Measurements from ENCODE around the gene TRIM45.
"Not testable (repeated sequence)": the region's sequence is repeated elsewhere in the genome, so short reads cannot be mapped to it uniquely, and the experiment has no call there.

Gene TRIM45

GRCh38 chr1:117120774-117121588, 568 bp downstream of the TRIM45 start:
- H3K9me3 ChIP-seq (ENCODE audit: insufficient read depth, low read length) = no peaks in the 10 kb centered on the region
- peaks cover 28% of the 10 kb centered on the region for H3K36me3 ChIP-seq (ENCODE audit: insufficient read depth, insufficient read length, low read length)
- no peak for DNase-seq (ENCODE audit: low read depth, low spot score)
- H3K4me1 ChIP-seq (ENCODE audit: insufficient read depth, insufficient read length) = peaks cover 5% of the 10 kb centered on the region
- peak overlapping the region; percentile 78 for H3K9ac ChIP-seq (ENCODE audit: insufficient read length, low read depth)
- peak overlapping the region; percentile 82 for H3K4me3 ChIP-seq (ENCODE audit: insufficient read length, low read depth)
- H3K27me3 ChIP-seq (ENCODE audit: insufficient read depth, insufficient read length) = peaks cover 7% of the 10 kb centered on the region
- no peak for TF ChIP-seq YY1 (IDR thresholded peaks at IDR 0.05; ENCODE audit: insufficient read depth, insufficient read length)
- TF ChIP-seq ZNF274 (IDR thresholded peaks at IDR 0.05; ENCODE audit: low read depth, low read length) = no peak
- no peak for TF ChIP-seq SUZ12 (IDR thresholded peaks at IDR 0.05; ENCODE audit: extremely low read depth, insufficient read depth, insufficient read length)

- H3K9me3 ChIP-seq (ENCODE audit: insufficient read depth, low read length); H3K27me3 ChIP-seq (ENCODE audit: insufficient read depth, insufficient read length); H3K9ac ChIP-seq (ENCODE audit: insufficient read length, low read depth); H3K4me1 ChIP-seq (ENCODE audit: insufficient read depth, insufficient read length); H3K4me3 ChIP-seq (ENCODE audit: insufficient read length, low read depth); DNase-seq (ENCODE audit: low read depth, low spot score): not testable (repeated sequence)
- peaks cover 45% of the 10 kb centered on the region for H3K36me3 ChIP-seq (ENCODE audit: insufficient read depth, insufficient read length, low read length)
Observed at GRCh38 chr1:117119144-117119543, 2.4 kb downstream of the TRIM45 start.

- H3K4me3 ChIP-seq (ENCODE audit: insufficient read length, low read depth) = no peak overlapping the region
- no peaks in the 10 kb centered on the region for H3K9me3 ChIP-seq (ENCODE audit: insufficient read depth, low read length)
- TF ChIP-seq ZNF274 (IDR thresholded peaks at IDR 0.05; ENCODE audit: low read depth, low read length) (no peak), YY1 (IDR thresholded peaks at IDR 0.05; ENCODE audit: insufficient read depth, insufficient read length) (no peak), SUZ12 (IDR thresholded peaks at IDR 0.05; ENCODE audit: extremely low read depth, insufficient read depth, insufficient read length) (no peak)
- no peak overlapping the region for H3K9ac ChIP-seq (ENCODE audit: insufficient read length, low read depth)
- H3K4me1 ChIP-seq (ENCODE audit: insufficient read depth, insufficient read length) = peaks cover 5% of the 10 kb centered on the region
- H3K27me3 ChIP-seq (ENCODE audit: insufficient read depth, insufficient read length) = peaks cover 4% of the 10 kb centered on the region
- peaks cover 55% of the 10 kb centered on the region for H3K36me3 ChIP-seq (ENCODE audit: insufficient read depth, insufficient read length, low read length)
- DNase-seq (ENCODE audit: low read depth, low spot score) = no peak
Observed at GRCh38 chr1:117118137-117118536, 3.4 kb downstream of the TRIM45 start.

GRCh38 chr1:117117697-117118096, 3.9 kb downstream of the TRIM45 start:
- DNase-seq (ENCODE audit: low read depth, low spot score) = no peak
- peaks cover 5% of the 10 kb centered on the region for H3K4me1 ChIP-seq (ENCODE audit: insufficient read depth, insufficient read length)
- no peak for TF ChIP-seq YY1 (IDR thresholded peaks at IDR 0.05; ENCODE audit: insufficient read depth, insufficient read length)
- no peak for TF ChIP-seq SUZ12 (IDR thresholded peaks at IDR 0.05; ENCODE audit: extremely low read depth, insufficient read depth, insufficient read length)
- TF ChIP-seq ZNF274 (IDR thresholded peaks at IDR 0.05; ENCODE audit: low read depth, low read length) = no peak

GRCh38 chr1:117116784-117117130, 4.8 kb downstream of the TRIM45 start:
- peaks cover 69% of the 10 kb centered on the region for H3K36me3 ChIP-seq (ENCODE audit: insufficient read depth, insufficient read length, low read length)
- peaks cover 5% of the 10 kb centered on the region for H3K4me1 ChIP-seq (ENCODE audit: insufficient read depth, insufficient read length)
- H3K9ac ChIP-seq (ENCODE audit: insufficient read length, low read depth) = no peak overlapping the region
- DNase-seq (ENCODE audit: low read depth, low spot score) = no peak
- H3K4me3 ChIP-seq (ENCODE audit: insufficient read length, low read depth) = no peak overlapping the region
- no peaks in the 10 kb centered on the region for H3K27me3 ChIP-seq (ENCODE audit: insufficient read depth, insufficient read length)
- H3K9me3 ChIP-seq (ENCODE audit: insufficient read depth, low read length) = no peaks in the 10 kb centered on the region
- no peak for TF ChIP-seq ZNF274 (IDR thresholded peaks at IDR 0.05; ENCODE audit: low read depth, low read length)
- no peak for TF ChIP-seq SUZ12 (IDR thresholded peaks at IDR 0.05; ENCODE audit: extremely low read depth, insufficient read depth, insufficient read length)
- no peak for TF ChIP-seq YY1 (IDR thresholded peaks at IDR 0.05; ENCODE audit: insufficient read depth, insufficient read length)

More at GRCh38 chr1:117117697-117118096, 3.9 kb downstream of the TRIM45 start:
- no peak overlapping the region for H3K4me3 ChIP-seq (ENCODE audit: insufficient read length, low read depth)
- peaks cover 4% of the 10 kb centered on the region for H3K27me3 ChIP-seq (ENCODE audit: insufficient read depth, insufficient read length)
- H3K36me3 ChIP-seq (ENCODE audit: insufficient read depth, insufficient read length, low read length) = peaks cover 60% of the 10 kb centered on the region
- H3K9me3 ChIP-seq (ENCODE audit: insufficient read depth, low read length) = no peaks in the 10 kb centered on the region
- no peak overlapping the region for H3K9ac ChIP-seq (ENCODE audit: insufficient read length, low read depth)

GRCh38 chr1:117116090-117116783, 5.3 kb downstream of the TRIM45 start:
- Histone ChIP-seq H3K36me3 (ENCODE audit: insufficient read depth, insufficient read length, low read length) (peaks cover 73% of the 10 kb centered on the region), H3K27me3 (ENCODE audit: insufficient read depth, insufficient read length) (no peaks in the 10 kb centered on the region), H3K9me3 (ENCODE audit: insufficient read depth, low read length) (no peaks in the 10 kb centered on the region), H3K9ac (ENCODE audit: insufficient read length, low read depth) (no peak overlapping the region), H3K4me1 (ENCODE audit: insufficient read depth, insufficient read length) (peaks cover 5% of the 10 kb centered on the region), H3K4me3 (ENCODE audit: insufficient read length, low read depth) (no peak overlapping the region)
- DNase-seq (ENCODE audit: low read depth, low spot score) = no peak
- TF ChIP-seq ZNF274 (IDR thresholded peaks at IDR 0.05; ENCODE audit: low read depth, low read length) (no peak), SUZ12 (IDR thresholded peaks at IDR 0.05; ENCODE audit: extremely low read depth, insufficient read depth, insufficient read length) (no peak)

GRCh38 chr1:117114877-117115276, 6.7 kb downstream of the TRIM45 start:
- Histone ChIP-seq H3K27me3 (ENCODE audit: insufficient read depth, insufficient read length) (no peaks in the 10 kb centered on the region), H3K4me3 (ENCODE audit: insufficient read length, low read depth) (no peak overlapping the region), H3K9me3 (ENCODE audit: insufficient read depth, low read length) (no peaks in the 10 kb centered on the region), H3K4me1 (ENCODE audit: insufficient read depth, insufficient read length) (no peaks in the 10 kb centered on the region), H3K36me3 (ENCODE audit: insufficient read depth, insufficient read length, low read length) (peaks cover 86% of the 10 kb centered on the region), H3K9ac (ENCODE audit: insufficient read length, low read depth) (no peak overlapping the region)
- no peak for DNase-seq (ENCODE audit: low read depth, low spot score)
- TF ChIP-seq SUZ12 (IDR thresholded peaks at IDR 0.05; ENCODE audit: extremely low read depth, insufficient read depth, insufficient read length) (no peak), ZNF274 (IDR thresholded peaks at IDR 0.05; ENCODE audit: low read depth, low read length) (no peak), YY1 (IDR thresholded peaks at IDR 0.05; ENCODE audit: insufficient read depth, insufficient read length) (no peak)
